Calu3 (cell line): ENCODE data around the gene MROH9. TPM values are rescaled to one million over a fixed set of nuclear protein-coding genes. Genes with fewer than 3 reads are reported as not detected.

Experiments
- BruUV-seq: library from RNA; stranded (reverse); fragments of 400-500 nt; replicated peaks from 2 replicates; lab custom pipeline; 2021; lab: Mats Ljungman, UMichigan
- CTCF ChIA-PET: fragments of 300-600 bp; sonication (Branson Sonifier 250); formaldehyde crosslinking; loops from one replicate; lab custom pipeline; 2022; ENCODE audit warnings: antibody characterized with exemption; lab: Charles Lee
- DNase-seq: peaks from one replicate; pipeline ENCODE4 v3.0.0; 2022
- H3K27ac Mint-ChIP-seq: one replicate; pipeline ENCODE4 v1.8.0; 2022; ENCODE audit warnings: mixed read lengths; ENCODE audit not compliant: unreplicated experiment
- H3K27me3 Mint-ChIP-seq: one replicate; pipeline ENCODE4 v1.8.0; 2022; ENCODE audit warnings: mixed read lengths; ENCODE audit not compliant: unreplicated experiment
- H3K36me3 Mint-ChIP-seq: one replicate; pipeline ENCODE4 v1.8.0; 2022; ENCODE audit warnings: mild to moderate bottlenecking, moderate library complexity, mixed read lengths; ENCODE audit not compliant: insufficient read depth, unreplicated experiment
- H3K4me1 Mint-ChIP-seq: one replicate; pipeline ENCODE4 v1.8.0; 2022; ENCODE audit warnings: mild to moderate bottlenecking, low read depth, mixed read lengths; ENCODE audit not compliant: unreplicated experiment
- H3K4me3 Mint-ChIP-seq: one replicate; pipeline ENCODE4 v1.8.0; 2022; ENCODE audit warnings: mild to moderate bottlenecking, low read depth, moderate library complexity, mixed read lengths; ENCODE audit not compliant: unreplicated experiment
- H3K9me3 Mint-ChIP-seq: one replicate; pipeline ENCODE4 v1.8.0; 2022; ENCODE audit warnings: low read depth, mixed read lengths; ENCODE audit not compliant: unreplicated experiment
- CTCF ChIP-seq: fragments of 200-600 bp; IDR thresholded peaks from one replicate; pipeline ENCODE4 v1.8.0; 2022; ENCODE audit warnings: antibody characterized with exemption; ENCODE audit not compliant: unreplicated experiment
- intact Hi-C: fragments of 100-400 bp; cut with micrococcal nuclease; formaldehyde crosslinking; loops from one replicate; pipeline ENCODE4 v1.10.0; 2022; ENCODE audit not compliant: unreplicated experiment
- total RNA-seq: library from RNA; stranded (reverse); gene quantifications from 2 replicates; pipeline ENCODE4 v1.2.3, GENCODE V29; 2022

MROH9 gene
- total RNA-seq, 1 experiment from 2014 or later: not detected

DNA sequence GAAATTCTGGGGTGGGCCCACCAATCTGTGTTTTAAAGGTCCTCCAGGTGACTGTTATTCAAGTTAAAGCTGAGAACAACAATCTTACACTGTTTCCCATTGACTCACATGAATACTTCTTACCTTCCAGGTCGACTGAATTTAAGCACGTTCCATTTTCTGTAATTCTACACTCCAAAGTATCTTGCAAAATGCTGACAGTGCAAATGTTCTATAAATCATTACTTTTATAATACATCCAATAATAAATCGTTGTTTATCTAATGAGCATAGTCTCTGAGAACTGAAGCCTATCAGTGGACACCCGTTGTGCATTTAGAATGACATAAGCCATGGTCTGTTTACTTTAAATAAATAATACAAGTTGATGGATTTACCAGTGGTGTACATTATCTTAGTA lies 79.5 kb downstream of the MROH9 start:
- CTCF ChIA-PET: no interaction called here
- Mint-ChIP-seq H3K27me3 (no peaks in the 10 kb centered on the region), H3K4me3 (no peak overlapping the region), H3K4me1 (no peaks in the 10 kb centered on the region), H3K9me3 (no peaks in the 10 kb centered on the region), H3K27ac (no peak overlapping the region), H3K36me3 (no peaks in the 10 kb centered on the region)
- DNase-seq: no peak
- intact Hi-C loops: no loop called here
- no TSS peak for BruUV-seq
- no peak for TF ChIP-seq CTCF

DNA sequence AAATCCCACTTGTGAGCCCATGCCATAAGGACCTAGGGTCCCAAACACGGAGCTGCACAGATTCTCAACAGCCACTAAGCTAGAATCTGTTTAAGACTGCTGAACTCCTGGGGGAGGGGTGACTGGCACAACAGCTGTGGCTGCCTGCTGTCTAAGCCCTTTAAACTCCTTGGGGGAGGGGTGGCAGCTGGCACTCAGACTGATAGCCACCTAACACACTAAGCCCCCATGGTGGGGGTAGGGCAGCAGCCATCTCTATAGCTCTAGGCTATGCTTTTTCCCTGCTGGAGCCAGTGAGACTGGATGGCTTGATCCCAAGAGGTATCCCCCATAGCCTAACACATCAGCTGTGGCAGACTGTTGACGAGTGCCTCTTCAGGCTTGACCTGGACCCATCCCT lies 82.1 kb downstream of the MROH9 start:
- Mint-ChIP-seq H3K27ac (no peak overlapping the region), H3K27me3 (no peaks in the 10 kb centered on the region), H3K36me3 (no peaks in the 10 kb centered on the region), H3K4me1 (no peaks in the 10 kb centered on the region), H3K4me3 (no peak overlapping the region), H3K9me3 (no peaks in the 10 kb centered on the region)
- no peak for DNase-seq
- TF ChIP-seq CTCF: no peak
- no TSS peak for BruUV-seq
- intact Hi-C loops: no loop called here
- CTCF ChIA-PET: no interaction called here

DNA sequence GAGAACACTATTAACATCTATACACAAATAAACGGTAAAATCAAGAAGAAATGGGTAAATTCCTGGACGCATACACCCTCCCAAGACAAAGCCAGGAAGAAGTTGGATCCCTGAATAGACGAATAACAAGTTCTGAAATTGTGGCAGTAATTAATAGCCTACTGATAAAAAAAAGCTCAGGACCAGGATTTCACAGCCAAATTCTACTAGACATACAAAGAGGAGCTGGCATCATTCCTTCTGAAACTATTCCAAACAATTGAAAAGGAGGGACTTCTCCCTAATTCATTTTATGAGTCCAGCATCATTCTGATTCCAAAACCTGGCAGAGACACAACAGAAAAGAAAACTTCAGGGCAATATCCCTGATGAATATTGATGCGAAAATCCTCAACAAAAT lies 84.6 kb downstream of the MROH9 start:
- no TSS peak for BruUV-seq
- CTCF ChIA-PET: no interaction called here
- TF ChIP-seq CTCF: no peak
- intact Hi-C loops: no loop called here
- no peaks in the 10 kb centered on the region for H3K9me3 Mint-ChIP-seq
- no peak overlapping the region for H3K27ac Mint-ChIP-seq
- H3K27me3 Mint-ChIP-seq: no peaks in the 10 kb centered on the region
- DNase-seq: no peak
- H3K4me1 Mint-ChIP-seq: no peaks in the 10 kb centered on the region
- no peaks in the 10 kb centered on the region for H3K36me3 Mint-ChIP-seq
- no peak overlapping the region for H3K4me3 Mint-ChIP-seq

GRCh38 chr1:171032822-171033702 lies 97.7 kb downstream of the MROH9 start:
- Mint-ChIP-seq H3K27ac (no peak overlapping the region), H3K36me3 (no peaks in the 10 kb centered on the region), H3K4me1 (no peaks in the 10 kb centered on the region), H3K4me3 (no peak overlapping the region), H3K9me3 (peaks cover 3% of the 10 kb centered on the region), H3K27me3 (peaks cover 9% of the 10 kb centered on the region)
- DNase-seq: no peak
- BruUV-seq: no TSS peak
- no peak for TF ChIP-seq CTCF
- CTCF ChIA-PET: no interaction called here
- intact Hi-C loops: no loop called here
